H1 (cell line): ENCODE measurements around the gene PAAF1. TPM values are rescaled to one million over a fixed set of nuclear protein-coding genes. Genes with fewer than 3 reads are reported as not detected.

Experiments used
- CBX5 ChIP-seq: fragments of 300-800, 300-1000 bp; sonication (generic); IDR thresholded peaks from 2 replicates; pipeline ENCODE4 v1.7.1; 2016; ENCODE audit warnings: antibody characterized with exemption, low read length, low read depth
- CBX8 ChIP-seq: fragments of 300-800, 300-1000 bp; sonication (generic); IDR thresholded peaks from 2 replicates; pipeline ENCODE4 v1.7.1; 2016; ENCODE audit warnings: low read depth, low read length, borderline replicate concordance
- EZH2 ChIP-seq: fragments of 200-600 bp; sonication (generic); IDR thresholded peaks from 2 replicates; pipeline ENCODE4 v1.7.1; 2012; ENCODE audit warnings: low read depth, mild to moderate bottlenecking, moderate library complexity, low read length, inconsistent platforms; ENCODE audit not compliant: severe bottlenecking
- KDM4A ChIP-seq: IDR thresholded peaks from one replicate; pipeline ENCODE4 v1.7.1; 2012; ENCODE audit warnings: low read depth, mild to moderate bottlenecking, moderate library complexity, low read length, inconsistent platforms; ENCODE audit not compliant: severe bottlenecking
- PHF8 ChIP-seq: fragments of 200-600 bp; sonication (generic); conservative IDR thresholded peaks from 2 replicates; pipeline ENCODE4 v1.7.1; 2012; ENCODE audit warnings: low read depth, mild to moderate bottlenecking, inconsistent platforms, low read length, moderate library complexity
- RNF2 ChIP-seq: fragments of 200-900, 300-1000 bp; sonication (generic); IDR thresholded peaks from 2 replicates; pipeline ENCODE4 v1.7.1; 2016; ENCODE audit warnings: borderline replicate concordance, low read depth, mild to moderate bottlenecking, antibody characterized with exemption, low read length; ENCODE audit not compliant: poor library complexity, severe bottlenecking; ENCODE audit errors: missing control alignments
- TCF12 ChIP-seq: IDR thresholded peaks from 2 replicates; pipeline ENCODE4 v1.6.1; 2011; ENCODE audit warnings: low read depth, mild to moderate bottlenecking, low read length
- polyA plus RNA-seq, 7 experiments: library from polyadenylated mRNA; depleted of rRNA in 3 of 7; stranded (reverse) in 5 of 7; unstranded in 2 of 7; fragments of >200 nt in 5 of 7; fragments of 200-250 nt in 2 of 7; gene quantifications; 1 replicate in 5 of 7; 2 replicates in 1 of 7; 4 replicates in 1 of 7; pipeline versions ENCODE4 v1.2.1 to v1.2.3, GENCODE V29; 2011 to 2013; ENCODE audit warnings: missing spikeins in 2 of 7, mixed read lengths in 2 of 7
- total RNA-seq: library from RNA; stranded (reverse); fragmentation: NEBNext Ultra II Directional; extraction: Animal tissue kit (Norgen Biotek cat#: 25700); gene quantifications from 2 replicates; pipeline ENCODE4 v1.2.1, GENCODE V29; 2021
- TF ChIP-seq, protein P1 (sequence below): fragments of 300-600 bp; sonication (generic); IDR thresholded peaks from 2 replicates; pipeline ENCODE4 v1.7.1; 2012; ENCODE audit warnings: low read length, moderate library complexity, mild to moderate bottlenecking, inconsistent platforms; ENCODE audit not compliant: insufficient replicate concordance
- TF ChIP-seq, protein P2 (sequence below): IDR thresholded peaks from 2 replicates; pipeline ENCODE4 v1.6.1; 2012; ENCODE audit warnings: inconsistent platforms

The PAAF1 gene
- total and polyA plus RNA-seq, 2 of the 8 experiments (the other 6 are each of a cell fraction or from before 2014, with no cell fraction given): 24.4 to 28.8 TPM

DNA sequence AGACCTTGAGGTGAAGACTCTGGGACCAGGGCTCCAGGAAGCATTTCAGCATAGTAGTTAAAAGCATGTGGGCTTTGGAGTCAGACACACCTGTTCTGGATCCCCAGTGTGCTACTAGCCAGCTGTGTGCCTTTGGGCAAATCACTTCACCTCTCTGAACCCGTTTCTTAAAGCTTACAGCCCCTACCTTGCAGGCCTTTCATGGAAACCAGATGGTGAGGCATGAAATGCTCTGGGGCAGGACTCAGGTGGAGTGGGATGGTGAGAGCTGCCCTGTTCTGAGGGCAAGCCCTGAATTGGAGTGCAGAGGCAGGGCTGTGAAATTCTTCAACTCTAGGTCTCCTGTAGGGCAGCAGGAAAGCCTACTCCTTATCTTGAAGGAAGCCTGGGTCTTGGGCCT, 95.4 kb downstream of the PAAF1 start (continued):
- TF ChIP-seq, protein P1, sequence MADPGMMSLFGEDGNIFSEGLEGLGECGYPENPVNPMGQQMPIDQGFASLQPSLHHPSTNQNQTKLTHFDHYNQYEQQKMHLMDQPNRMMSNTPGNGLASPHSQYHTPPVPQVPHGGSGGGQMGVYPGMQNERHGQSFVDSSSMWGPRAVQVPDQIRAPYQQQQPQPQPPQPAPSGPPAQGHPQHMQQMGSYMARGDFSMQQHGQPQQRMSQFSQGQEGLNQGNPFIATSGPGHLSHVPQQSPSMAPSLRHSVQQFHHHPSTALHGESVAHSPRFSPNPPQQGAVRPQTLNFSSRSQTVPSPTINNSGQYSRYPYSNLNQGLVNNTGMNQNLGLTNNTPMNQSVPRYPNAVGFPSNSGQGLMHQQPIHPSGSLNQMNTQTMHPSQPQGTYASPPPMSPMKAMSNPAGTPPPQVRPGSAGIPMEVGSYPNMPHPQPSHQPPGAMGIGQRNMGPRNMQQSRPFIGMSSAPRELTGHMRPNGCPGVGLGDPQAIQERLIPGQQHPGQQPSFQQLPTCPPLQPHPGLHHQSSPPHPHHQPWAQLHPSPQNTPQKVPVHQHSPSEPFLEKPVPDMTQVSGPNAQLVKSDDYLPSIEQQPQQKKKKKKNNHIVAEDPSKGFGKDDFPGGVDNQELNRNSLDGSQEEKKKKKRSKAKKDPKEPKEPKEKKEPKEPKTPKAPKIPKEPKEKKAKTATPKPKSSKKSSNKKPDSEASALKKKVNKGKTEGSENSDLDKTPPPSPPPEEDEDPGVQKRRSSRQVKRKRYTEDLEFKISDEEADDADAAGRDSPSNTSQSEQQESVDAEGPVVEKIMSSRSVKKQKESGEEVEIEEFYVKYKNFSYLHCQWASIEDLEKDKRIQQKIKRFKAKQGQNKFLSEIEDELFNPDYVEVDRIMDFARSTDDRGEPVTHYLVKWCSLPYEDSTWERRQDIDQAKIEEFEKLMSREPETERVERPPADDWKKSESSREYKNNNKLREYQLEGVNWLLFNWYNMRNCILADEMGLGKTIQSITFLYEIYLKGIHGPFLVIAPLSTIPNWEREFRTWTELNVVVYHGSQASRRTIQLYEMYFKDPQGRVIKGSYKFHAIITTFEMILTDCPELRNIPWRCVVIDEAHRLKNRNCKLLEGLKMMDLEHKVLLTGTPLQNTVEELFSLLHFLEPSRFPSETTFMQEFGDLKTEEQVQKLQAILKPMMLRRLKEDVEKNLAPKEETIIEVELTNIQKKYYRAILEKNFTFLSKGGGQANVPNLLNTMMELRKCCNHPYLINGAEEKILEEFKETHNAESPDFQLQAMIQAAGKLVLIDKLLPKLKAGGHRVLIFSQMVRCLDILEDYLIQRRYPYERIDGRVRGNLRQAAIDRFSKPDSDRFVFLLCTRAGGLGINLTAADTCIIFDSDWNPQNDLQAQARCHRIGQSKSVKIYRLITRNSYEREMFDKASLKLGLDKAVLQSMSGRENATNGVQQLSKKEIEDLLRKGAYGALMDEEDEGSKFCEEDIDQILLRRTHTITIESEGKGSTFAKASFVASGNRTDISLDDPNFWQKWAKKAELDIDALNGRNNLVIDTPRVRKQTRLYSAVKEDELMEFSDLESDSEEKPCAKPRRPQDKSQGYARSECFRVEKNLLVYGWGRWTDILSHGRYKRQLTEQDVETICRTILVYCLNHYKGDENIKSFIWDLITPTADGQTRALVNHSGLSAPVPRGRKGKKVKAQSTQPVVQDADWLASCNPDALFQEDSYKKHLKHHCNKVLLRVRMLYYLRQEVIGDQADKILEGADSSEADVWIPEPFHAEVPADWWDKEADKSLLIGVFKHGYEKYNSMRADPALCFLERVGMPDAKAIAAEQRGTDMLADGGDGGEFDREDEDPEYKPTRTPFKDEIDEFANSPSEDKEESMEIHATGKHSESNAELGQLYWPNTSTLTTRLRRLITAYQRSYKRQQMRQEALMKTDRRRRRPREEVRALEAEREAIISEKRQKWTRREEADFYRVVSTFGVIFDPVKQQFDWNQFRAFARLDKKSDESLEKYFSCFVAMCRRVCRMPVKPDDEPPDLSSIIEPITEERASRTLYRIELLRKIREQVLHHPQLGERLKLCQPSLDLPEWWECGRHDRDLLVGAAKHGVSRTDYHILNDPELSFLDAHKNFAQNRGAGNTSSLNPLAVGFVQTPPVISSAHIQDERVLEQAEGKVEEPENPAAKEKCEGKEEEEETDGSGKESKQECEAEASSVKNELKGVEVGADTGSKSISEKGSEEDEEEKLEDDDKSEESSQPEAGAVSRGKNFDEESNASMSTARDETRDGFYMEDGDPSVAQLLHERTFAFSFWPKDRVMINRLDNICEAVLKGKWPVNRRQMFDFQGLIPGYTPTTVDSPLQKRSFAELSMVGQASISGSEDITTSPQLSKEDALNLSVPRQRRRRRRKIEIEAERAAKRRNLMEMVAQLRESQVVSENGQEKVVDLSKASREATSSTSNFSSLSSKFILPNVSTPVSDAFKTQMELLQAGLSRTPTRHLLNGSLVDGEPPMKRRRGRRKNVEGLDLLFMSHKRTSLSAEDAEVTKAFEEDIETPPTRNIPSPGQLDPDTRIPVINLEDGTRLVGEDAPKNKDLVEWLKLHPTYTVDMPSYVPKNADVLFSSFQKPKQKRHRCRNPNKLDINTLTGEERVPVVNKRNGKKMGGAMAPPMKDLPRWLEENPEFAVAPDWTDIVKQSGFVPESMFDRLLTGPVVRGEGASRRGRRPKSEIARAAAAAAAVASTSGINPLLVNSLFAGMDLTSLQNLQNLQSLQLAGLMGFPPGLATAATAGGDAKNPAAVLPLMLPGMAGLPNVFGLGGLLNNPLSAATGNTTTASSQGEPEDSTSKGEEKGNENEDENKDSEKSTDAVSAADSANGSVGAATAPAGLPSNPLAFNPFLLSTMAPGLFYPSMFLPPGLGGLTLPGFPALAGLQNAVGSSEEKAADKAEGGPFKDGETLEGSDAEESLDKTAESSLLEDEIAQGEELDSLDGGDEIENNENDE: no peak
- no peak for TF ChIP-seq RNF2
- no peak for TF ChIP-seq KDM4A
- TF ChIP-seq TCF12: no peak
- no peak for TF ChIP-seq CBX5
- TF ChIP-seq PHF8: no peak
- TF ChIP-seq CBX8: no peak
- no peak for TF ChIP-seq EZH2
- TF ChIP-seq, protein P2, sequence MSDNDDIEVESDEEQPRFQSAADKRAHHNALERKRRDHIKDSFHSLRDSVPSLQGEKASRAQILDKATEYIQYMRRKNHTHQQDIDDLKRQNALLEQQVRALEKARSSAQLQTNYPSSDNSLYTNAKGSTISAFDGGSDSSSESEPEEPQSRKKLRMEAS: no peak
